DND-41 (cell line): ENCODE data around the gene OR5AU1.

Experiments used
- CTCF ChIP-seq: IDR thresholded peaks from 2 replicates; pipeline ENCODE4 v1.5.1; 2012; ENCODE audit warnings: borderline replicate concordance, low read length, moderate library complexity, mild to moderate bottlenecking; ENCODE audit not compliant: poor library complexity, severe bottlenecking; ENCODE audit errors: extremely low read depth
- EZH2 ChIP-seq: IDR thresholded peaks from 3 replicates; pipeline ENCODE4 v1.6.1; 2012; ENCODE audit warnings: borderline replicate concordance, low read depth, mild to moderate bottlenecking, moderate library complexity, low read length, inconsistent platforms; ENCODE audit not compliant: severe bottlenecking

GRCh38 chr14:21107283-21107800 is 48.5 kb downstream of the OR5AU1 start:
- TF ChIP-seq CTCF (no peak), EZH2 (no peak)
